Activated CD4-positive, alpha-beta T cell treated with anti-CD3 and anti-CD28 coated beads for 4 hours (primary cell): Measurements from ENCODE around the gene TM7SF2.
"Not testable (repeated sequence)": the region's sequence is repeated elsewhere in the genome, so short reads cannot be mapped to it uniquely, and the experiment has no call there.

Experiments
- DNase-seq, 2 donors: peaks; one replicate each; pipeline ENCODE4 v3.0.0-alpha.2; 2020

The TM7SF2 gene

DNA sequence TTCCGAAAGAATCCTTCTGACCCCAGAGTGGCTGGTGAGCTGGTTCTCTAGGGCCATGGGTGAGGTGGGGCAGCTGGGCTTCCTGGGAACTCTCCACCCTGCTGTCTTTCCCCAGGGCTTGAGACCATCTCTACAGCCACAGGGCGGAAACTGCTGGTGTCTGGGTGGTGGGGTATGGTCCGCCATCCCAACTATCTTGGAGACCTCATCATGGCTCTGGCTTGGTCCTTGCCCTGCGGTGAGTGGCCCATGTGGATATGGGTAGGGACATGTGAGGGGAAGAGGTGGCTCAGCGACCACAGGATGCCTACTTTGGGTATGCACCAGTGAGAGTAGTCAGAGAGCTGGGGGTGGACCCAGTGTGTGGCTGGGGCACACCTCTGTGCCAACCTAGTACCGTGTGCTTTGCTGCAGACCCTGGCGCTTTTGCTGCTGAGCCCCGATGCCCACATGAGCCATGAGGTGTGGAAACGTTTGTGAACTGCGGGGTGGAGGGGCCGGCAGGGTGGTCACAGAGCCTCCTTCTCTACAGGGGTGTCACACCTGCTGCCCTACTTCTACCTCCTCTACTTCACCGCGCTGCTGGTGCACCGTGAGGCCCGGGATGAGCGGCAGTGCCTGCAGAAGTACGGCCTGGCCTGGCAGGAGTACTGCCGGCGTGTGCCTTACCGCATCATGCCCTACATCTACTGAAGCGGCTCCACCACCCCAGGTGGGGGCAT, 3.9 kb downstream of the TM7SF2 start:
- no peak for DNase-seq

- peak; percentile 60 to 65 for DNase-seq
Measured at GRCh38 chr11:65116370-65117205, 4.9 kb downstream of the TM7SF2 start.

GRCh38 chr11:65117206-65118096, 5.8 kb downstream of the TM7SF2 start, which contains the start of gene ZNHIT2:
Gene ZNHIT2, minus strand, starts transcription at chr11:65117701. Its CDS starts 48 bp downstream, at chr11:65117653.
- peak; percentile 100 for DNase-seq

DNA sequence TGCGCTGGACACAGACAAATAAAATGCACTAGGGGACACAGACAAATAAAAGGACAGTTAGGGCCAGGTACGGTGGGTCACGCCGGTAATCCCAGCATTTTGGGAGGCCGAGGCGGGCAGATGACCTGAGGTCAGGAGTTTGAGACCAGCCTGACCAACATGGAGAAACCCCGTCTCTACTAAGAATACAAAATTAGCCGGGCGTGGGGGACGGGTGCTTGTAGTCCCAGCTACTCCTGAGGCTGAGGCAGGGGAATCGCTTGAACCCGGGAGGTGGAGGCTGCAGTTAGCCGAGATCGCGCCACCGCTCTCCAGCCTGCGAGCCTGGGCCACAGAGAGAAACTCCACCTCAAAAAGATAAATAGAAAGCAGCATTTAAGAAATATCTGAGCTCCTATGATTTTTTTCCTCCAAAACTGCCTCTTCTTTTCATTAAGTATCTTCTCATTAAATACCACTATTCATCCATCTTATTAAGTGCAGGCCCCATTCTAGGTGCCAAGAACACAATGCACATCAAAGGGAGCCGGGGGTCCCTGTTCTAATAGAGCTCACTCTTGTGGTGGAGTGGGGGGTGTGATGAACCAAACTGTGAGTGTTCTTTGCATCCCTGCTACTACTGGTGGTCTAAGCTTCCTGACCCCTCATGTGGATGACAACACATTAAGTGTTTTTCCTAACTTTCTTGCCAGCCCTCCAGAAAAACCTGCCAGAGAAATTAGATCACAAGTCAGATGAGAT, 6.6 kb downstream of the TM7SF2 start:
- no peak for DNase-seq

GRCh38 chr11:65118891-65119669, 7.4 kb downstream of the TM7SF2 start:
- DNase-seq, result not testable (repeated sequence)

DNA sequence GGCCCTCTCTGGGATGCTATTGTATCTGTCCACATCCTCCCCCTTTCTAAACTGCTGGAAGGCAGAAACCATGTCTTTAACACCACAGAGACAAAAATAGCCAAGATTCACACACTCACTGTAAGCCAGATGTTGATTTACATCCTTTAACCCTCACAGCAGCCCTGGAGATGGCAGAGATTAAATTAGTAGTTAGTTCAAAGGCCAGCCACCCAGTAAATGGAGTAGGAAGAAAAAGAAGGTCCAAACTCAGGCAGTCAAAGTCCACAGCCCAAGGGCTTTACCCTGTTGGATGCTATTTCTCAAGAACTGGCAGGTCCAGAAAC, 8.0 kb downstream of the TM7SF2 start:
- DNase-seq, result no peak

- DNase-seq, result no peak
Measured at GRCh38 chr11:65120831-65121230, 9.2 kb downstream of the TM7SF2 start.

DNA sequence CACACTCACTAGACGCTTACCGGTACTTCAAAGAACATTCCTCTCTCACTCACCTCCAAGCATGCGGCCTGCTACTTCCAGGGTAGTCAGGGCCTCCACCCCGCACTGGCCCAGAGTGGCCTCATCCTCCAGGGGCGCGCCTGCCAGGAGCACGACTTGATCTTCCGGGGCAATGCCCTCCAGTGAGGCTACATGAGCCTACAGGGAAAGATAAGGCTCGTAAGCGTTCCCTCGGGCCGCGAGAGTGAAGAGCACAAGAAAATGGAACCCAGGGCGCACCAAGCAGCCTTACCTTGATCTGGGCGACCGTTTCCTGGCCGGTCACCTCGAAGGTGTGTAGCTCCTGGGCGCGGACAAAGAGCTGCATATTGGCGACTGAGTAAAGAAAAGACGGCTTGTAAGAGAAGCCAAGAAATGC, 9.8 kb downstream of the TM7SF2 start:
- peak in 1 of 2 donors; percentile 38 for DNase-seq

- DNase-seq, result peak; percentile 99
Measured at GRCh38 chr11:65121865-65122696, 10.4 kb downstream of the TM7SF2 start, which contains the start of the genes FAU and MRPL49. Gene FAU, minus strand, starts transcription at chr11:65122134. Its CDS starts 321 bp downstream, at chr11:65121813. Gene MRPL49, plus strand, starts transcription at chr11:65122321. Its CDS starts 26 bp downstream, at chr11:65122347.

- no peak for DNase-seq
Measured at GRCh38 chr11:65124480-65125196, 13.0 kb downstream of the TM7SF2 start.

- DNase-seq, result no peak
Measured at GRCh38 chr11:65125197-65126056, 13.8 kb downstream of the TM7SF2 start.

- no peak for DNase-seq
Measured at GRCh38 chr11:65126624-65127274, 15.1 kb downstream of the TM7SF2 start.

GRCh38 chr11:65127473-65128181, 16.0 kb downstream of the TM7SF2 start:
- DNase-seq, result no peak

GRCh38 chr11:65128182-65129145, 16.8 kb downstream of the TM7SF2 start:
- no peak for DNase-seq

- DNase-seq, result no peak
Measured at GRCh38 chr11:65129649-65130441, 18.2 kb downstream of the TM7SF2 start.
